SK-N-SH treated with all-trans-retinoic acid at 6 μM for 48 hours (cell line): Measurements from ENCODE around the gene ZNF410.

Experiments
- ATAC-seq: fragments of 200-7000 bp; cut with Tn5 transposase; 3 replicates; pipeline ENCODE4 v1.9.1; 2020; ENCODE audit warnings: mild to moderate bottlenecking, moderate library complexity
- ARNTL ChIP-seq: fragments of 450-650 bp; formaldehyde crosslinking; IDR thresholded peaks from 2 replicates; pipeline ENCODE4 v1.5.0; 2020; ENCODE audit warnings: low read depth, mild to moderate bottlenecking, moderate library complexity, borderline replicate concordance
- BACH2 ChIP-seq: fragments of 250-450 bp; sonication (Bioruptor Pico); IDR thresholded peaks from 2 replicates; pipeline ENCODE4 v1.9.0; 2021; ENCODE audit warnings: mild to moderate bottlenecking, borderline replicate concordance
- CREB5 ChIP-seq: fragments of 250-450 bp; sonication (Bioruptor Pico); IDR thresholded peaks from 2 replicates; pipeline ENCODE4 v1.5.1; 2020; ENCODE audit warnings: low read depth, mild to moderate bottlenecking, moderate library complexity
- CSRNP3 ChIP-seq: fragments of 250-450 bp; sonication (Bioruptor Pico); IDR thresholded peaks from 2 replicates; pipeline ENCODE4 v1.5.1; 2021; ENCODE audit warnings: mild to moderate bottlenecking, moderate library complexity
- ESRRG ChIP-seq: fragments of 250-450 bp; sonication (Bioruptor Pico); IDR thresholded peaks from 2 replicates; pipeline ENCODE4 v1.6.1; 2021; ENCODE audit warnings: mild to moderate bottlenecking
- GLIS3 ChIP-seq: fragments of 250-450 bp; sonication (Bioruptor Pico); IDR thresholded peaks from 2 replicates; pipeline ENCODE4 v1.5.0; 2020; ENCODE audit warnings: mild to moderate bottlenecking, moderate library complexity
- ISL1 ChIP-seq: fragments of 250-450 bp; sonication (Bioruptor Pico); IDR thresholded peaks from 2 replicates; pipeline ENCODE4 v2.1.2; 2022; ENCODE audit warnings: mild to moderate bottlenecking, moderate library complexity
- OSR1 ChIP-seq: fragments of 250-450 bp; sonication (Bioruptor Pico); IDR thresholded peaks from 2 replicates; pipeline ENCODE4 v1.8.0; 2022; ENCODE audit warnings: moderate library complexity, mild to moderate bottlenecking, inconsistent platforms
- PATZ1 ChIP-seq: fragments of 250-450 bp; sonication (Bioruptor Pico); IDR thresholded peaks from 2 replicates; pipeline ENCODE4 v1.8.0; 2020; ENCODE audit warnings: mild to moderate bottlenecking, moderate library complexity, borderline replicate concordance
- POU6F1 ChIP-seq: fragments of 250-450 bp; sonication (Bioruptor Pico); IDR thresholded peaks from 2 replicates; pipeline ENCODE4 v1.8.0; 2021; ENCODE audit warnings: low read depth, mild to moderate bottlenecking, moderate library complexity, borderline replicate concordance
- PPARA ChIP-seq: fragments of 250-450 bp; sonication (Bioruptor Pico); IDR thresholded peaks from 2 replicates; pipeline ENCODE4 v1.5.0; 2020; ENCODE audit warnings: mild to moderate bottlenecking, borderline replicate concordance
- RARB ChIP-seq: fragments of 250-450 bp; sonication (Bioruptor Pico); IDR thresholded peaks from 2 replicates; pipeline ENCODE4 v1.8.0; 2021; ENCODE audit warnings: mild to moderate bottlenecking, moderate library complexity
- SNAI2 ChIP-seq: fragments of 250-450 bp; sonication (Bioruptor Pico); IDR thresholded peaks from 2 replicates; pipeline ENCODE4 v1.5.0; 2020; ENCODE audit warnings: mild to moderate bottlenecking, moderate library complexity
- TCF4 ChIP-seq: fragments of 250-450 bp; sonication (Bioruptor Pico); IDR thresholded peaks from 2 replicates; pipeline ENCODE4 v1.8.0; 2021; ENCODE audit warnings: mild to moderate bottlenecking, moderate library complexity, borderline replicate concordance
- TSHZ2 ChIP-seq: fragments of 250-450 bp; sonication (Bioruptor Pico); IDR thresholded peaks from 2 replicates; pipeline ENCODE4 v1.5.0; 2020; ENCODE audit warnings: mild to moderate bottlenecking, moderate library complexity
- ZC3H10 ChIP-seq: fragments of 250-450 bp; sonication (Bioruptor Pico); IDR thresholded peaks from 2 replicates; pipeline ENCODE4 v1.5.1; 2021; ENCODE audit warnings: mild to moderate bottlenecking, moderate library complexity
- ZFP3 ChIP-seq: fragments of 250-450 bp; sonication (Bioruptor Pico); IDR thresholded peaks from 2 replicates; pipeline ENCODE4 v1.5.0; 2020; ENCODE audit warnings: mild to moderate bottlenecking, moderate library complexity
- ZFP30 ChIP-seq: fragments of 450-650 bp; formaldehyde crosslinking; IDR thresholded peaks from 2 replicates; pipeline ENCODE4 v1.5.0; 2022; ENCODE audit warnings: mild to moderate bottlenecking, moderate library complexity
- ZNF565 ChIP-seq: fragments of 450-650 bp; formaldehyde crosslinking; conservative IDR thresholded peaks from 2 replicates; pipeline ENCODE4 v1.5.0; 2020; ENCODE audit warnings: low read depth, mild to moderate bottlenecking, moderate library complexity
- ZNF70 ChIP-seq: fragments of 450-650 bp; formaldehyde crosslinking; IDR thresholded peaks from 2 replicates; pipeline ENCODE4 v1.5.0; 2020; ENCODE audit warnings: mild to moderate bottlenecking, moderate library complexity
- ZNF8 ChIP-seq: fragments of 450-650 bp; formaldehyde crosslinking; IDR thresholded peaks from 2 replicates; pipeline ENCODE4 v1.5.0; 2020; ENCODE audit warnings: mild to moderate bottlenecking, moderate library complexity

Gene ZNF410

GRCh38 chr14:73879027-73879426, 7.6 kb upstream of the ZNF410 start:
- TF ChIP-seq OSR1, result no peak
- TF ChIP-seq BACH2 (CRISPR knock-in tag), result no peak
- no peak for TF ChIP-seq ZFP30 (CRISPR knock-in tag)
- no peak for TF ChIP-seq ISL1
- TF ChIP-seq CREB5, result no peak
- no peak for TF ChIP-seq ZFP3 (CRISPR knock-in tag)
- no peak for TF ChIP-seq GLIS3
- TF ChIP-seq ARNTL (CRISPR knock-in tag), result no peak
- TF ChIP-seq TSHZ2 (CRISPR knock-in tag), result no peak
- no peak for TF ChIP-seq ZNF70 (CRISPR knock-in tag)
- TF ChIP-seq SNAI2, result no peak
- TF ChIP-seq ZNF8 (CRISPR knock-in tag), result no peak
- no peak for TF ChIP-seq ZNF565 (CRISPR knock-in tag)
- no peak for TF ChIP-seq ESRRG (CRISPR knock-in tag)
- TF ChIP-seq RARB (CRISPR knock-in tag), result no peak
- ATAC-seq, result no peak

GRCh38 chr14:73884438-73885190, 2.0 kb upstream of the ZNF410 start:
- TF ChIP-seq GLIS3 (no peak), ZNF565 (CRISPR knock-in tag) (no peak), ZFP3 (CRISPR knock-in tag) (no peak), PATZ1 (CRISPR knock-in tag) (no peak), ZFP30 (CRISPR knock-in tag) (no peak), ZNF70 (CRISPR knock-in tag) (no peak), POU6F1 (CRISPR knock-in tag) (no peak), SNAI2 (no peak), ZC3H10 (CRISPR knock-in tag) (no peak), OSR1 (no peak)
- TF ChIP-seq, all 23 proteins: peak for 0
- no peak for ATAC-seq

GRCh38 chr14:73887318-73887616, 608 bp downstream of the ZNF410 start:
- no peak for TF ChIP-seq SNAI2
- no peak for TF ChIP-seq ZFP3 (CRISPR knock-in tag)
- no peak for TF ChIP-seq ARNTL (CRISPR knock-in tag)
- no peak for TF ChIP-seq TCF4
- TF ChIP-seq CSRNP3 (CRISPR knock-in tag), result no peak
- no peak for TF ChIP-seq PPARA (CRISPR knock-in tag)
- ATAC-seq, result no peak
